WTC11 (cell line): ENCODE results near the gene WBP2. TPM values are rescaled to one million over a fixed set of nuclear protein-coding genes. Genes with fewer than 3 reads are reported as not detected.

ENCODE experiments used
- ATAC-seq: fragments of 200-7000 bp; cut with Tn5 transposase; 2 replicates; pipeline ENCODE4 v1.10.0; 2021; ENCODE audit warnings: mild to moderate bottlenecking, moderate library complexity
- CTCF ChIA-PET: fragments of 300-600 bp; sonication (Branson Sonifier 250); formaldehyde crosslinking; loops from one replicate; lab custom pipeline; 2021; ENCODE audit warnings: antibody characterized with exemption; lab: Charles Lee
- POLR2A ChIA-PET: fragments of 350-600 bp; sonication (Branson Sonifier 250); formaldehyde crosslinking; loops from one replicate; lab custom pipeline; 2021; ENCODE audit warnings: antibody characterized with exemption; lab: Charles Lee
- DNase-seq: peaks from one replicate; pipeline ENCODE4 v3.0.0; 2021; ENCODE audit warnings: low spot score
- H3K27ac Mint-ChIP-seq: 2 replicates; pipeline ENCODE4 v1.8.0; 2021; ENCODE audit warnings: mixed read lengths
- H3K27me3 Mint-ChIP-seq: 2 replicates; pipeline ENCODE4 v1.8.0; 2021; ENCODE audit warnings: low read depth, mild to moderate bottlenecking, moderate library complexity, mixed read lengths
- H3K36me3 Mint-ChIP-seq: 2 replicates; pipeline ENCODE4 v1.8.0; 2021; ENCODE audit warnings: mixed read lengths
- H3K4me1 Mint-ChIP-seq: 2 replicates; pipeline ENCODE4 v1.8.0; 2022; ENCODE audit warnings: mixed read lengths
- H3K4me3 Mint-ChIP-seq: 2 replicates; pipeline ENCODE4 v1.8.0; 2021; ENCODE audit warnings: mild to moderate bottlenecking, moderate library complexity, mixed read lengths
- H3K9me3 Mint-ChIP-seq: 2 replicates; pipeline ENCODE4 v1.8.0; 2021; ENCODE audit warnings: mixed read lengths
- AR ChIP-seq: fragments of 250-450 bp; sonication (Bioruptor Pico); IDR thresholded peaks from 2 replicates; pipeline ENCODE4 v1.9.0; 2021; ENCODE audit warnings: mild to moderate bottlenecking
- CREM ChIP-seq: sonication (generic); formaldehyde crosslinking; IDR thresholded peaks from 2 replicates; pipeline ENCODE4 v1.8.1; 2022; ENCODE audit warnings: mild to moderate bottlenecking, missing genetic modification reagents, moderate library complexity
- E2F1 ChIP-seq: sonication (generic); formaldehyde crosslinking; IDR thresholded peaks from 2 replicates; pipeline ENCODE4 v1.8.0; 2022; ENCODE audit warnings: mild to moderate bottlenecking, missing genetic modification reagents
- EMX1 ChIP-seq: fragments of 250-450 bp; sonication (Bioruptor Pico); IDR thresholded peaks from 2 replicates; pipeline ENCODE4 v1.8.0; 2021; ENCODE audit warnings: mild to moderate bottlenecking
- FOXJ3 ChIP-seq: sonication (generic); formaldehyde crosslinking; IDR thresholded peaks from 2 replicates; pipeline ENCODE4 v1.9.0; 2021; ENCODE audit warnings: missing genetic modification reagents, mild to moderate bottlenecking, borderline replicate concordance
- FOXP1 ChIP-seq: sonication (generic); formaldehyde crosslinking; IDR thresholded peaks from 2 replicates; pipeline ENCODE4 v1.8.0; 2022; ENCODE audit warnings: missing genetic modification reagents, mild to moderate bottlenecking, moderate library complexity, borderline replicate concordance
- IRF1 ChIP-seq: sonication (generic); formaldehyde crosslinking; IDR thresholded peaks from 2 replicates; pipeline ENCODE4 v1.8.0; 2023; ENCODE audit warnings: missing genetic modification reagents
- MXD4 ChIP-seq: fragments of 250-450 bp; sonication (Bioruptor Pico); IDR thresholded peaks from 2 replicates; pipeline ENCODE4 v1.8.0; 2021; ENCODE audit warnings: mild to moderate bottlenecking, moderate library complexity, borderline replicate concordance
- NR2C2 ChIP-seq: sonication (generic); formaldehyde crosslinking; IDR thresholded peaks from 2 replicates; pipeline ENCODE4 v1.8.0; 2022; ENCODE audit warnings: mild to moderate bottlenecking, missing genetic modification reagents
- OVOL2 ChIP-seq: fragments of 250-450 bp; sonication (Bioruptor Pico); IDR thresholded peaks from 2 replicates; pipeline ENCODE4 v1.9.0; 2021; ENCODE audit warnings: mild to moderate bottlenecking, borderline replicate concordance
- RORB ChIP-seq: fragments of 250-450 bp; sonication (Bioruptor Pico); IDR thresholded peaks from 2 replicates; pipeline ENCODE4 v1.9.0; 2021; ENCODE audit warnings: mild to moderate bottlenecking
- SMAD3 ChIP-seq: sonication (generic); formaldehyde crosslinking; IDR thresholded peaks from 2 replicates; pipeline ENCODE4 v1.8.0; 2022; ENCODE audit warnings: missing genetic modification reagents, mild to moderate bottlenecking, borderline replicate concordance
- STAT6 ChIP-seq: sonication (generic); formaldehyde crosslinking; conservative IDR thresholded peaks from 2 replicates; pipeline ENCODE4 v1.8.1; 2023; ENCODE audit warnings: mild to moderate bottlenecking, low read depth, missing genetic modification reagents, moderate library complexity
- USF1 ChIP-seq: sonication (generic); formaldehyde crosslinking; IDR thresholded peaks from 2 replicates; pipeline ENCODE4 v1.8.0; 2022; ENCODE audit warnings: mild to moderate bottlenecking, missing genetic modification reagents
- ZNF317 ChIP-seq: sonication (generic); formaldehyde crosslinking; IDR thresholded peaks from 2 replicates; pipeline ENCODE4 v1.8.1; 2023; ENCODE audit warnings: low read depth, mild to moderate bottlenecking, moderate library complexity, missing genetic modification reagents, borderline replicate concordance
- ZNF416 ChIP-seq: fragments of 250-450 bp; sonication (Bioruptor Pico); IDR thresholded peaks from 2 replicates; pipeline ENCODE4 v1.9.0; 2021; ENCODE audit warnings: mild to moderate bottlenecking, inconsistent platforms
- ZNF532 ChIP-seq: fragments of 250-450 bp; sonication (Bioruptor Pico); IDR thresholded peaks from 2 replicates; pipeline ENCODE4 v1.9.0; 2021; ENCODE audit warnings: mild to moderate bottlenecking, borderline replicate concordance
- ZNF671 ChIP-seq: fragments of 250-450 bp; sonication (Bioruptor Pico); IDR thresholded peaks from 2 replicates; pipeline ENCODE4 v1.8.0; 2021; ENCODE audit warnings: mild to moderate bottlenecking
- total RNA-seq: library from RNA; stranded (reverse); gene quantifications from 3 replicates; pipeline ENCODE4 v1.2.3, GENCODE V29; 2021

The WBP2 gene
- total RNA-seq, 1 experiment from 2014 or later: 68.8 TPM

GRCh38 chr17:75795820-75796607, 59.1 kb downstream of the WBP2 start:
- peaks cover 49% of the 10 kb centered on the region for H3K36me3 Mint-ChIP-seq
- POLR2A ChIA-PET: interaction anchor here (0.5 to 0.6 kb wide), 5 partner anchors 11 to 669 kb away, joined by 3 to 6 read pairs (median 4); no protein-coding TSS in a partner anchor
- TF ChIP-seq ZNF317 (no peak), ZNF416 (CRISPR knock-in tag) (no peak), AR (CRISPR knock-in tag) (no peak), USF1 (CRISPR knock-in tag) (no peak), CREM (CRISPR knock-in tag) (no peak), OVOL2 (CRISPR knock-in tag) (no peak), RORB (CRISPR knock-in tag) (no peak), FOXJ3 (CRISPR knock-in tag) (no peak), STAT6 (no peak), MXD4 (no peak), ZNF532 (CRISPR knock-in tag) (no peak), NR2C2 (CRISPR knock-in tag) (no peak), E2F1 (no peak), FOXP1 (CRISPR knock-in tag) (no peak), SMAD3 (CRISPR knock-in tag) (no peak), EMX1 (CRISPR knock-in tag) (no peak), IRF1 (CRISPR knock-in tag) (no peak), ZNF671 (CRISPR knock-in tag) (no peak)

More at GRCh38 chr17:75795820-75796607, 59.1 kb downstream of the WBP2 start:
- Mint-ChIP-seq H3K27me3 (no peaks in the 10 kb centered on the region), H3K4me3 (no peak overlapping the region), H3K4me1 (no peaks in the 10 kb centered on the region), H3K9me3 (no peaks in the 10 kb centered on the region), H3K27ac (no peak overlapping the region)
- no peak for DNase-seq
- no peak for ATAC-seq
- CTCF ChIA-PET: interaction anchor here (0.5 to 2.7 kb wide), 8 partner anchors 13 to 293 kb away, joined by 3 to 9 read pairs (median 6); partner anchors contain the start of genes GALK1 and SMIM5
